Fibroblast of the aortic adventitia (primary cell): ENCODE data around the gene RYK. TPM values are rescaled to one million over a fixed set of nuclear protein-coding genes. Genes with fewer than 3 reads are reported as not detected.

Source experiments
- DNase-seq: peaks from one replicate; pipeline ENCODE4 v3.0.0-alpha.2; 2010; ENCODE audit warnings: low read depth
- H3K4me3 ChIP-seq: 2 replicates; pipeline ENCODE4 v1.5.1; 2011; ENCODE audit warnings: low read depth, mild to moderate bottlenecking, control low read depth, low read length, moderate library complexity
- CTCF ChIP-seq: IDR thresholded peaks from 2 replicates; pipeline ENCODE4 v1.5.1; 2011; ENCODE audit warnings: mild to moderate bottlenecking, low read length, control low read depth, inconsistent platforms; ENCODE audit not compliant: insufficient read depth
- total RNA-seq: library from RNA; depleted of rRNA; stranded (reverse); fragments of >200 nt; gene quantifications from 2 replicates; pipeline ENCODE4 v1.2.3, GENCODE V29; 2012; ENCODE audit warnings: low replicate concordance

The RYK gene
- total RNA-seq, 1 donor, result 87.2 TPM

GRCh38 chr3:134145183-134145582 is 105.5 kb downstream of the RYK start:
- no peak for TF ChIP-seq CTCF
- H3K4me3 ChIP-seq, result no peak overlapping the region
- DNase-seq, result no peak

GRCh38 chr3:134144694-134145093 is 106.0 kb downstream of the RYK start:
- no peak for TF ChIP-seq CTCF
- DNase-seq, result no peak

GRCh38 chr3:134143828-134144401 is 106.7 kb downstream of the RYK start:
- no peak overlapping the region for H3K4me3 ChIP-seq
- TF ChIP-seq CTCF, result no peak
- no peak for DNase-seq

More at GRCh38 chr3:134144694-134145093, 106.0 kb downstream of the RYK start:
- no peak overlapping the region for H3K4me3 ChIP-seq

- TF ChIP-seq CTCF, result no peak
- DNase-seq, result no peak
- no peak overlapping the region for H3K4me3 ChIP-seq
Measured at GRCh38 chr3:134136604-134137003, 114.1 kb downstream of the RYK start.

- DNase-seq, result no peak
- no peak for TF ChIP-seq CTCF
Measured at GRCh38 chr3:134134698-134135415, 115.8 kb downstream of the RYK start.

GRCh38 chr3:134134240-134134639 is 116.4 kb downstream of the RYK start:
- no peak for DNase-seq
- no peak for TF ChIP-seq CTCF
- no peak overlapping the region for H3K4me3 ChIP-seq

More at GRCh38 chr3:134134698-134135415, 115.8 kb downstream of the RYK start:
- H3K4me3 ChIP-seq, result no peak overlapping the region
